GM10266 (cell line): Measurements from ENCODE around the gene FIZ1.
A peak's percentile ranks its signal among the peaks of the same experiment; 100 is the strongest.

Experiments
- DNase-seq: peaks from one replicate; pipeline ENCODE4 v3.0.0; 2012; ENCODE audit errors: extremely low spot score
- CTCF ChIP-seq: IDR thresholded peaks from 2 replicates; pipeline ENCODE4 v1.5.1; 2012; ENCODE audit warnings: mild to moderate bottlenecking, low read depth; ENCODE audit not compliant: control insufficient read depth, insufficient read depth; ENCODE audit errors: missing control alignments

The FIZ1 gene

GRCh38 chr19:55609326-55609725 is 10.0 kb upstream of the FIZ1 start:
- DNase-seq: no peak
- no peak for TF ChIP-seq CTCF

GRCh38 chr19:55606817-55607216 is 7.5 kb upstream of the FIZ1 start:
- no peak for TF ChIP-seq CTCF
- DNase-seq: no peak

GRCh38 chr19:55606471-55606787 is 7.1 kb upstream of the FIZ1 start:
- no peak for TF ChIP-seq CTCF
- DNase-seq: no peak

GRCh38 chr19:55605637-55606470 is 6.5 kb upstream of the FIZ1 start, which contains the start of gene ZNF865:
Gene ZNF865 (plus strand): TSS chr19:55605647. CDS start chr19:55613619, 7,972 bp downstream.
- TF ChIP-seq CTCF: peak; percentile 90

GRCh38 chr19:55605207-55605636 is 5.9 kb upstream of the FIZ1 start:
- TF ChIP-seq CTCF: no peak
- peak; percentile 98 for DNase-seq

More at GRCh38 chr19:55605637-55606470, 6.5 kb upstream of the FIZ1 start, which contains the start of gene ZNF865:
- peak; percentile 86 for DNase-seq

- no peak for DNase-seq
- TF ChIP-seq CTCF: no peak
Measured at GRCh38 chr19:55603581-55604292, 4.4 kb upstream of the FIZ1 start.

- TF ChIP-seq CTCF: no peak
Measured at GRCh38 chr19:55603115-55603514, 3.8 kb upstream of the FIZ1 start.

More at GRCh38 chr19:55603115-55603514, 3.8 kb upstream of the FIZ1 start:
- DNase-seq: no peak
